SU-DHL-6 (cell line): ENCODE data around the gene KMT2E.

Source experiments
- H2AFZ ChIP-seq: fragments of 200-600 bp; sonication (generic); 2 replicates; pipeline ENCODE4 v1.6.1; 2014; ENCODE audit warnings: low read depth, mild to moderate bottlenecking, moderate library complexity, mixed read lengths, antibody characterized with exemption, low read length; ENCODE audit not compliant: severe bottlenecking
- H3F3A ChIP-seq: fragments of 200-600 bp; shearing (Covaris generic); 2 replicates; pipeline ENCODE4 v1.6.0; 2016; ENCODE audit warnings: antibody characterized with exemption, mild to moderate bottlenecking; ENCODE audit not compliant: insufficient read depth
- H3K27ac ChIP-seq: fragments of 200-600 bp; sonication (generic); 2 replicates; pipeline ENCODE4 v1.5.1; 2016; ENCODE audit warnings: low read depth, mild to moderate bottlenecking, low read length, moderate library complexity, mixed read lengths
- H3K27me3 ChIP-seq: fragments of 200-600 bp; sonication (generic), shearing (Covaris generic); 2 replicates; pipeline ENCODE4 v1.6.0; 2014; ENCODE audit warnings: mild to moderate bottlenecking, low read length
- H3K36me3 ChIP-seq: fragments of 200-600 bp; sonication (generic); 2 replicates; pipeline ENCODE4 v1.6.1; 2014; ENCODE audit warnings: mild to moderate bottlenecking, low read length, mixed read lengths
- H3K4me2 ChIP-seq: fragments of 300-600, 200-600 bp; shearing (Covaris generic), sonication (generic); 2 replicates; pipeline ENCODE4 v1.6.0; 2014; ENCODE audit warnings: low read length, low read depth, mild to moderate bottlenecking; ENCODE audit not compliant: poor library complexity, severe bottlenecking
- H3K4me3 ChIP-seq: fragments of 200-600 bp; sonication (generic); 2 replicates; pipeline ENCODE4 v1.5.1; 2014; ENCODE audit warnings: antibody characterized with exemption, low read length, mild to moderate bottlenecking, mixed read lengths; ENCODE audit not compliant: insufficient read depth, poor library complexity, severe bottlenecking
- H3K79me2 ChIP-seq: fragments of 200-600 bp; sonication (generic); 2 replicates; pipeline ENCODE4 v1.6.1; 2014; ENCODE audit warnings: mild to moderate bottlenecking, low read length, moderate library complexity; ENCODE audit not compliant: insufficient read depth
- H3K9ac ChIP-seq: fragments of 200-600 bp; sonication (generic); 2 replicates; pipeline ENCODE4 v1.7.0; 2014; ENCODE audit warnings: mild to moderate bottlenecking, low read length
- H3K9me2 ChIP-seq: fragments of 200-600 bp; sonication (generic); replicated peaks from 2 replicates; pipeline ENCODE4 v1.6.1; 2014; ENCODE audit warnings: low read length; ENCODE audit not compliant: insufficient read depth
- H3K9me3 ChIP-seq: fragments of 200-600 bp; sonication (generic); 2 replicates; pipeline ENCODE4 v1.6.1; 2014; ENCODE audit warnings: low read length, mixed read lengths; ENCODE audit not compliant: insufficient read depth
- H4K20me1 ChIP-seq: fragments of 200-600 bp; sonication (generic); 2 replicates; pipeline ENCODE4 v1.6.1; 2014; ENCODE audit warnings: low read depth, mild to moderate bottlenecking, antibody characterized with exemption, low read length, moderate library complexity, mixed read lengths
- EZH2phosphoT487 ChIP-seq: fragments of 200-600 bp; sonication (generic), shearing (Covaris generic); conservative IDR thresholded peaks from 2 replicates; pipeline ENCODE4 v1.6.1; 2018; ENCODE audit warnings: mild to moderate bottlenecking, antibody characterized with exemption, low read length, moderate library complexity, mixed read lengths
- TF ChIP-seq, protein P1 (sequence below): fragments of 200-600 bp; sonication (generic); IDR thresholded peaks from one replicate; pipeline ENCODE4 v1.5.1; 2017; ENCODE audit warnings: antibody characterized with exemption, mild to moderate bottlenecking, low read length, moderate library complexity; ENCODE audit not compliant: insufficient read depth, poor library complexity, severe bottlenecking

Gene KMT2E

DNA sequence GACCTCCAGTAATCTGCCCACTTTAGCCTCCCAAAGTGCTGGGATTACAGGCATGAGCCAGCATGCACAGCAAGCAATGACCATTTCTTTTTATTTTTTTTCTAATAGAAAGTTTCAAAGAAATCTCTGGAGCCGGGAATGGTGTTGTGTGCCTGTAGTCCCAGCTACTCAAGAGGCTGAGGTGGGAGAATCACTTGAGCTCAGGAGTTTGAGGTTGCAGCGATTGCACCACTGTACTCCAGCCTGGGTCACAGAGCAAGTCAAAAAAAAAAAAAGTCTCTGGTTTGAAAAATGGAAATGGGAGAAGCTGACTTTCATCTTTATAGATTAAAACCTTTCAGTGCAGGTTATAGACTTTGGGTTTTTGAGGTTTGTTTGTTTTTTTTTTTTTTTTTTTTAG lies 44.8 kb upstream of the KMT2E start:
- no peaks in the 10 kb centered on the region for H3F3A ChIP-seq
- no peak overlapping the region for H3K9ac ChIP-seq
- TF ChIP-seq, protein P1, sequence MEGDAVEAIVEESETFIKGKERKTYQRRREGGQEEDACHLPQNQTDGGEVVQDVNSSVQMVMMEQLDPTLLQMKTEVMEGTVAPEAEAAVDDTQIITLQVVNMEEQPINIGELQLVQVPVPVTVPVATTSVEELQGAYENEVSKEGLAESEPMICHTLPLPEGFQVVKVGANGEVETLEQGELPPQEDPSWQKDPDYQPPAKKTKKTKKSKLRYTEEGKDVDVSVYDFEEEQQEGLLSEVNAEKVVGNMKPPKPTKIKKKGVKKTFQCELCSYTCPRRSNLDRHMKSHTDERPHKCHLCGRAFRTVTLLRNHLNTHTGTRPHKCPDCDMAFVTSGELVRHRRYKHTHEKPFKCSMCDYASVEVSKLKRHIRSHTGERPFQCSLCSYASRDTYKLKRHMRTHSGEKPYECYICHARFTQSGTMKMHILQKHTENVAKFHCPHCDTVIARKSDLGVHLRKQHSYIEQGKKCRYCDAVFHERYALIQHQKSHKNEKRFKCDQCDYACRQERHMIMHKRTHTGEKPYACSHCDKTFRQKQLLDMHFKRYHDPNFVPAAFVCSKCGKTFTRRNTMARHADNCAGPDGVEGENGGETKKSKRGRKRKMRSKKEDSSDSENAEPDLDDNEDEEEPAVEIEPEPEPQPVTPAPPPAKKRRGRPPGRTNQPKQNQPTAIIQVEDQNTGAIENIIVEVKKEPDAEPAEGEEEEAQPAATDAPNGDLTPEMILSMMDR = no peak
- TF ChIP-seq EZH2phosphoT487 = no peak
- no peak overlapping the region for H2AFZ ChIP-seq
- no peaks in the 10 kb centered on the region for H3K27me3 ChIP-seq
- no peaks in the 10 kb centered on the region for H3K36me3 ChIP-seq
- H4K20me1 ChIP-seq = no peaks in the 10 kb centered on the region
- H3K79me2 ChIP-seq = no peaks in the 10 kb centered on the region
- H3K9me3 ChIP-seq = peaks cover 6% of the 10 kb centered on the region; the same call in 1 of the 2 replicates
- no peak overlapping the region for H3K4me3 ChIP-seq
- no peaks in the 10 kb centered on the region for H3K9me2 ChIP-seq
- no peak overlapping the region for H3K4me2 ChIP-seq
- no peak overlapping the region for H3K27ac ChIP-seq

DNA sequence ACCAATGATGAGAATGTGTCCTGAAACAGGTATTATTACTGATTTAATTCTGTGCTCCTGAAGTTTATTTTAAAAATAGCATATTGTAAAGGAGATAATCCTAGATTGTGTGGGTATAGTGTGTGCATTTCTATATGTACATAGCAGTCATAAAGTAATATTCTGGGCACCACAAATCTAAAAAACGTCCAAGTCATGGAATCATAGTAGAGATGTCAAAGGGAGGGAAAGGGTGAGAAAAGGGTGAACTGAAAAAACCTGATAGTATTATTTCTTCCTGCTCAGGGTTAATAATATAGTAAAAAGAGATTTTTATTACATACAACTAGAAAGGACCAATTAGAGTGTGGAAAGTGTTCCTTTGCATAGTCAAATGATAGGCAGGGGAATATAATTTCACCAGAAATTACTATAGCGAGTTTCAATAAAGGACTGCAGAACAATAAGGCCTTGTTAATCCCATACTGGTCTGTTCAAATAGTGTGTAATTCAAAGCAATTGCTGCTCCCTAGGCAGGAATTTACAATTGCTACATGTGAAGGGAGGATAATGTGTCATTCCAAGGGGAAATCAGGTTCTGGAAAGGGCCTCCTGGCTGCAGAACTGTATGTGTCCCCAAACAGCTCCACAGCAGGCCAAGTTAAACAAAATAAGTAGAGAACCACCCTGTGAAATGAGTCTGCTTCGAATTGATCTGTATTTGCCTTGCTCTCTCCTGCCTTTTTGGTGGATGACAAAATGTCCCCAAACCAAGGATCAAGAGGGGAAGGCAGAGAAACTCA lies 42.5 kb upstream of the KMT2E start:
- Histone ChIP-seq H3K9me2 (no peaks in the 10 kb centered on the region), H3K4me3 (no peak overlapping the region), H3K9ac (no peak overlapping the region), H3K36me3 (no peaks in the 10 kb centered on the region), H3K9me3 (no peaks in the 10 kb centered on the region), H2AFZ (no peak overlapping the region), H3K4me2 (no peak overlapping the region), H4K20me1 (no peaks in the 10 kb centered on the region), H3K27me3 (no peaks in the 10 kb centered on the region), H3K79me2 (no peaks in the 10 kb centered on the region), H3K27ac (no peak overlapping the region), H3F3A (no peaks in the 10 kb centered on the region)
- TF ChIP-seq, protein P1 = no peak
- TF ChIP-seq EZH2phosphoT487 = no peak

DNA sequence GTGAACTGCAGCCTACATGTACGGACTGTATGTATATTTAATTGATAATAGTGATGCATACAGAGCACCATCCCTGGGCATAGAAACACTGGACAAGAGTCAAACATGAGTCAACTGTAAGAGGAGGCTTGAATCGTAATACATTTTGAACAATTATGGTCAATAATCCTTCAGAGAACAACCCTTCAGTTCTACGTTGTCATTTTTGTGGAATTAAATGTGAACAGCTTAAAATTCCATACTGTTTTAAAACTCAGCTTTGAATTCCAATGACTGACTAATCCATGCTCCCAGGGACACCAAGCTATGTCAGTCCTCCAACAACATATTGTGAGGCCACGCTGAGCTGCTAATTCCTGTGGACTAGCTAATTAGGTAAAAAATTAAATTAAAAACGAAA lies 41.5 kb upstream of the KMT2E start:
- H3K4me3 ChIP-seq = no peak overlapping the region
- TF ChIP-seq, protein P1 = no peak
- no peak for TF ChIP-seq EZH2phosphoT487
- H3F3A ChIP-seq = no peaks in the 10 kb centered on the region
- no peak overlapping the region for H2AFZ ChIP-seq
- H4K20me1 ChIP-seq = no peaks in the 10 kb centered on the region
- no peak overlapping the region for H3K4me2 ChIP-seq
- no peak overlapping the region for H3K9ac ChIP-seq
- no peak overlapping the region for H3K27ac ChIP-seq
- H3K9me2 ChIP-seq = no peaks in the 10 kb centered on the region
- no peaks in the 10 kb centered on the region for H3K27me3 ChIP-seq
- no peaks in the 10 kb centered on the region for H3K9me3 ChIP-seq
- no peaks in the 10 kb centered on the region for H3K79me2 ChIP-seq
- no peaks in the 10 kb centered on the region for H3K36me3 ChIP-seq
